Memory B cell (primary cell): ENCODE measurements around the gene HPS4.

Experiments
- ATAC-seq: fragments of 150-1000 bp; cut with Tn5 transposase; 2 replicates; pipeline ENCODE4 v1.10.0; 2021; ENCODE audit warnings: low read depth, mild to moderate bottlenecking, moderate library complexity
- DNase-seq, 2 donors: peaks; one replicate each; pipeline ENCODE4 v3.0.0; 2022; ENCODE audit warnings: low spot score in 2 of 2
- H3K27ac Mint-ChIP-seq: one replicate; pipeline ENCODE4 v1.8.0; 2022; ENCODE audit warnings: mild to moderate bottlenecking, moderate library complexity, mixed read lengths
- H3K27me3 Mint-ChIP-seq: one replicate; pipeline ENCODE4 v1.8.0; 2022; ENCODE audit warnings: mixed read lengths
- H3K36me3 Mint-ChIP-seq: one replicate; pipeline ENCODE4 v1.8.0; 2022; ENCODE audit warnings: mild to moderate bottlenecking, mixed read lengths
- H3K4me1 Mint-ChIP-seq: one replicate; pipeline ENCODE4 v1.8.0; 2022; ENCODE audit warnings: mixed read lengths
- H3K4me3 Mint-ChIP-seq: one replicate; pipeline ENCODE4 v1.8.0; 2022; ENCODE audit warnings: mild to moderate bottlenecking, moderate library complexity, mixed read lengths
- H3K9me3 Mint-ChIP-seq: one replicate; pipeline ENCODE4 v1.8.0; 2022; ENCODE audit warnings: mixed read lengths

Gene HPS4

GRCh38 chr22:26466196-26466595 is 17.4 kb downstream of the HPS4 start:
- no peak for ATAC-seq
- no peak for DNase-seq
- no peak overlapping the region for H3K27ac Mint-ChIP-seq
- no peaks in the 10 kb centered on the region for H3K27me3 Mint-ChIP-seq
- no peaks in the 10 kb centered on the region for H3K9me3 Mint-ChIP-seq
- peaks cover 2% of the 10 kb centered on the region for H3K4me1 Mint-ChIP-seq
- H3K36me3 Mint-ChIP-seq, result peaks cover 37% of the 10 kb centered on the region
- no peak overlapping the region for H3K4me3 Mint-ChIP-seq

GRCh38 chr22:26464312-26464711 is 19.3 kb downstream of the HPS4 start:
- H3K27me3 Mint-ChIP-seq, result no peaks in the 10 kb centered on the region
- no peaks in the 10 kb centered on the region for H3K9me3 Mint-ChIP-seq
- ATAC-seq (no peak), DNase-seq (no peak)
- no peak overlapping the region for H3K27ac Mint-ChIP-seq
- peaks cover 37% of the 10 kb centered on the region for H3K36me3 Mint-ChIP-seq
- no peak overlapping the region for H3K4me3 Mint-ChIP-seq
- peaks cover 2% of the 10 kb centered on the region for H3K4me1 Mint-ChIP-seq

- H3K9me3 Mint-ChIP-seq, result no peaks in the 10 kb centered on the region
- H3K4me3 Mint-ChIP-seq, result no peak overlapping the region
- peaks cover 2% of the 10 kb centered on the region for H3K4me1 Mint-ChIP-seq
- no peaks in the 10 kb centered on the region for H3K27me3 Mint-ChIP-seq
- DNase-seq, result no peak
- no peak overlapping the region for H3K27ac Mint-ChIP-seq
- ATAC-seq, result no peak
- peaks cover 32% of the 10 kb centered on the region for H3K36me3 Mint-ChIP-seq
Measured at GRCh38 chr22:26463688-26464087, 19.9 kb downstream of the HPS4 start.

GRCh38 chr22:26463101-26463661 is 20.4 kb downstream of the HPS4 start:
- no peak for DNase-seq
- peaks cover 31% of the 10 kb centered on the region for H3K36me3 Mint-ChIP-seq
- no peak for ATAC-seq
- H3K4me1 Mint-ChIP-seq, result peaks cover 2% of the 10 kb centered on the region
- H3K27ac Mint-ChIP-seq, result no peak overlapping the region
- no peak overlapping the region for H3K4me3 Mint-ChIP-seq
- H3K27me3 Mint-ChIP-seq, result no peaks in the 10 kb centered on the region
- H3K9me3 Mint-ChIP-seq, result no peaks in the 10 kb centered on the region

- Mint-ChIP-seq H3K4me1 (peaks cover 2% of the 10 kb centered on the region), H3K36me3 (peaks cover 32% of the 10 kb centered on the region), H3K9me3 (no peaks in the 10 kb centered on the region), H3K27me3 (no peaks in the 10 kb centered on the region), H3K27ac (no peak overlapping the region), H3K4me3 (no peak overlapping the region)
- ATAC-seq (no peak), DNase-seq (no peak)
Measured at GRCh38 chr22:26462641-26463040, 20.9 kb downstream of the HPS4 start.

GRCh38 chr22:26462051-26462450 is 21.5 kb downstream of the HPS4 start:
- DNase-seq (no peak), ATAC-seq (no peak)
- no peaks in the 10 kb centered on the region for H3K27me3 Mint-ChIP-seq
- H3K27ac Mint-ChIP-seq, result no peak overlapping the region
- H3K9me3 Mint-ChIP-seq, result no peaks in the 10 kb centered on the region
- H3K36me3 Mint-ChIP-seq, result peaks cover 34% of the 10 kb centered on the region
- H3K4me3 Mint-ChIP-seq, result no peak overlapping the region
- peaks cover 2% of the 10 kb centered on the region for H3K4me1 Mint-ChIP-seq

GRCh38 chr22:26461188-26461810 is 22.3 kb downstream of the HPS4 start:
- Mint-ChIP-seq H3K9me3 (no peaks in the 10 kb centered on the region), H3K27ac (no peak overlapping the region), H3K36me3 (peaks cover 30% of the 10 kb centered on the region), H3K4me3 (no peak overlapping the region), H3K27me3 (no peaks in the 10 kb centered on the region), H3K4me1 (peaks cover 2% of the 10 kb centered on the region)
- DNase-seq, result peak; percentile 32 to 44
- ATAC-seq, result peak; percentile 32

GRCh38 chr22:26460202-26460601 is 23.4 kb downstream of the HPS4 start:
- Mint-ChIP-seq H3K27ac (no peak overlapping the region), H3K4me1 (peaks cover 2% of the 10 kb centered on the region), H3K9me3 (no peaks in the 10 kb centered on the region), H3K36me3 (peaks cover 27% of the 10 kb centered on the region), H3K4me3 (no peak overlapping the region), H3K27me3 (no peaks in the 10 kb centered on the region)
- DNase-seq, result no peak
- ATAC-seq, result no peak

GRCh38 chr22:26457661-26458272 is 25.8 kb downstream of the HPS4 start:
- peaks cover 30% of the 10 kb centered on the region for H3K36me3 Mint-ChIP-seq

GRCh38 chr22:26453812-26454500 is 29.6 kb downstream of the HPS4 start:
- H3K9me3 Mint-ChIP-seq, result no peaks in the 10 kb centered on the region
- DNase-seq (no peak), ATAC-seq (no peak)
- H3K27me3 Mint-ChIP-seq, result no peaks in the 10 kb centered on the region
- H3K4me3 Mint-ChIP-seq, result no peak overlapping the region
- no peak overlapping the region for H3K27ac Mint-ChIP-seq
- H3K36me3 Mint-ChIP-seq, result peaks cover 32% of the 10 kb centered on the region
- no peaks in the 10 kb centered on the region for H3K4me1 Mint-ChIP-seq

More at GRCh38 chr22:26457661-26458272, 25.8 kb downstream of the HPS4 start:
- ATAC-seq (no peak), DNase-seq (no peak)
- Mint-ChIP-seq H3K27me3 (no peaks in the 10 kb centered on the region), H3K27ac (no peak overlapping the region), H3K9me3 (no peaks in the 10 kb centered on the region), H3K4me1 (peaks cover 2% of the 10 kb centered on the region), H3K4me3 (no peak overlapping the region)

- Mint-ChIP-seq H3K36me3 (peaks cover 30% of the 10 kb centered on the region), H3K4me3 (no peak overlapping the region), H3K4me1 (no peaks in the 10 kb centered on the region)
Measured at GRCh38 chr22:26453216-26453615, 30.4 kb downstream of the HPS4 start.

GRCh38 chr22:26452236-26453016 is 31.2 kb downstream of the HPS4 start:
- H3K9me3 Mint-ChIP-seq, result no peaks in the 10 kb centered on the region
- DNase-seq (no peak), ATAC-seq (no peak)
- no peaks in the 10 kb centered on the region for H3K27me3 Mint-ChIP-seq
- no peak overlapping the region for H3K4me3 Mint-ChIP-seq
- H3K36me3 Mint-ChIP-seq, result peaks cover 25% of the 10 kb centered on the region
- H3K27ac Mint-ChIP-seq, result no peak overlapping the region
- H3K4me1 Mint-ChIP-seq, result no peaks in the 10 kb centered on the region

More at GRCh38 chr22:26453216-26453615, 30.4 kb downstream of the HPS4 start:
- Mint-ChIP-seq H3K27me3 (no peaks in the 10 kb centered on the region), H3K9me3 (no peaks in the 10 kb centered on the region), H3K27ac (no peak overlapping the region)
- no peak for ATAC-seq
- no peak for DNase-seq

- H3K27ac Mint-ChIP-seq, result no peak overlapping the region
- no peak for DNase-seq
Measured at GRCh38 chr22:26450453-26451185, 33.0 kb downstream of the HPS4 start.

More at GRCh38 chr22:26450453-26451185, 33.0 kb downstream of the HPS4 start:
- Mint-ChIP-seq H3K36me3 (peaks cover 19% of the 10 kb centered on the region), H3K9me3 (no peaks in the 10 kb centered on the region), H3K4me1 (no peaks in the 10 kb centered on the region), H3K27me3 (no peaks in the 10 kb centered on the region), H3K4me3 (no peak overlapping the region)
- no peak for ATAC-seq
